GM12874 (cell line): ENCODE measurements around the gene ANKH.

Experiments
- TF ChIP-seq, protein P1 (sequence below): IDR thresholded peaks from 2 replicates; pipeline ENCODE4 v1.5.1; 2011; ENCODE audit warnings: low read depth, mild to moderate bottlenecking, control low read depth, low read length, moderate library complexity; ENCODE audit not compliant: insufficient read depth

The ANKH gene

GRCh38 chr5:14720236-14720923 is 151.2 kb downstream of the ANKH start:
- TF ChIP-seq, protein P1, sequence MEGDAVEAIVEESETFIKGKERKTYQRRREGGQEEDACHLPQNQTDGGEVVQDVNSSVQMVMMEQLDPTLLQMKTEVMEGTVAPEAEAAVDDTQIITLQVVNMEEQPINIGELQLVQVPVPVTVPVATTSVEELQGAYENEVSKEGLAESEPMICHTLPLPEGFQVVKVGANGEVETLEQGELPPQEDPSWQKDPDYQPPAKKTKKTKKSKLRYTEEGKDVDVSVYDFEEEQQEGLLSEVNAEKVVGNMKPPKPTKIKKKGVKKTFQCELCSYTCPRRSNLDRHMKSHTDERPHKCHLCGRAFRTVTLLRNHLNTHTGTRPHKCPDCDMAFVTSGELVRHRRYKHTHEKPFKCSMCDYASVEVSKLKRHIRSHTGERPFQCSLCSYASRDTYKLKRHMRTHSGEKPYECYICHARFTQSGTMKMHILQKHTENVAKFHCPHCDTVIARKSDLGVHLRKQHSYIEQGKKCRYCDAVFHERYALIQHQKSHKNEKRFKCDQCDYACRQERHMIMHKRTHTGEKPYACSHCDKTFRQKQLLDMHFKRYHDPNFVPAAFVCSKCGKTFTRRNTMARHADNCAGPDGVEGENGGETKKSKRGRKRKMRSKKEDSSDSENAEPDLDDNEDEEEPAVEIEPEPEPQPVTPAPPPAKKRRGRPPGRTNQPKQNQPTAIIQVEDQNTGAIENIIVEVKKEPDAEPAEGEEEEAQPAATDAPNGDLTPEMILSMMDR: no peak

GRCh38 chr5:14718778-14719177 is 152.8 kb downstream of the ANKH start:
- TF ChIP-seq, protein P1: no peak

DNA sequence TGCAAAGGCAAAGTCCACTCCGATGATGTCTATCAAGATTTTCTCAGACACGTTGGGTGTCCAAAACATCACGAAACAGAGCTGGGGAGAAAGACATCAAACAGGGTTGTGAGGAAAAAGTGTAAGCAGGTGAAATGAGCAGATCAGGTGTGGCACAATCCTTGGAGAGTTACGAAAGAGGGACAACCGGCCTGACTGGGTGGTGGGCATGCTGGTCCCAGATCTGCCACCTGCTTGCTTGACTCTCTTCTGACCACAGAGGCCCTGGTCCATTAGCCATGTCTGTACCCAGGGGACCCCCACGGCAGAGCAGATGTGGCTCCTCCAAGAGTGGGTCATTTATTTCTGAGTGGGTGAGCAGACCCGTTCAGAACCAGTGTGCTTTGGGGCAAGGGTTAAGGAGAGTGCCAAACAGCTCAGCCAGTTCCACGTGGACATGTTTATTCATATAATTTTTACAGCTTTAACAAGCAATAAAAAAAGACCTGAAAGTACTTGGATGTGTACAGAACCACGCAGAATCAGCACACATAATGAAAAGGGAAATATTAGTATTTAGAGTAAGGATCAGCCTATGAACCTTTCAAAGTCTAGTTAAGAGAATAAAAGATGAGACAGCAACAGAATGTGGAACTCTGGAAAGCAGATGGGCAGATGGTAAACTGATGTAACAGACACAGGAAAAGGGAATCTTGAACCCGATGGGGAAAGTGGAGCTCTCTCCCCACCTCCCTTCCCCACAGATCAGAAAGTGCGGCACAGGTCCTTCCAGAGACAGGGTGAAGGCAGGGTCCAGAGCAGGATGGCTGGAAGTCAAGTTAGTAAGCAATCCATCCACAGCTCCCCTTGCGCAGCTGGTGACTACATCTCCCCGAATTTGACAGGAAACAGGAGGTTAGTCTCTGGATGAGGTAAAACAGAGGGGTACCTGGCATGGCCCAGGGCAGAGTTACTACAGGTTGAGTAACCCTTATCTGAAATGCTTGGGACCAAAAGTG is 154.5 kb downstream of the ANKH start:
- TF ChIP-seq, protein P1: no peak

DNA sequence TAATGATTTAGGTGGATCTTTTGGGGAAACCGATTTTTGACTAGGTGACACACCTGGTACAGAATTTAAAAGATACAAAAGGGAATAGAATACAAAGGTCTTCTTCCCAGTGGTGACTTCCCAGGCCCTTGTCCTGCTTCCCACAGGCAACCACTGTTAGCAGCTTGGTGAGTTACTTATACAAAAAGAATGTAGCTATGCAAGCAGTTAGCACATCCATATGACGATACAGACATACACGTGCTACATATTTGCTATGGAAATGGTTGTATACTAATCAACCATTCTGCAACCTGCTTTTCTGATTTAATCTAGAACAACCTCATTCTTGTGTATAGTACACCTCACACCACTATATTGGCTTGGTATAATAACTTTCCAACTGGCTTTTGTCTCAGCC is 156.1 kb downstream of the ANKH start:
- TF ChIP-seq, protein P1: no peak

DNA sequence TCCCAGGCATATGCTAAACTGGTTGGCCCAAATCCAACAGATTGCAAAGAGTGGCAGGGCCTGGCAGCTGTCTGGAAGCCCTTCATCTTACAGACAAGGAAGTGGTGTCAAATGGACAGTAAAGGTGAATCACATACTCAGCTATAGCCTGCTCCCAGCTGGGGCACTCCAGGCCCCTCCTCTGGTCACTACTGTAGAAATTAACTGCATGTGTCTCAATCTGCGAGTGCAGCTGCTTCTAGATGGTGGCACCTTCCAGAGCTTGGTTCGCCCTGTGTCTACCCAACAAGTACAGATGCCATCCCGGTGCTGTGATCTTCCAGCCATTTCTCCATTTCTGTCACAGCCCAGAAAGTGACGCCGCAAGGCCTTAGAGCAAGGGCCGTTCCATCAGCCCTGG is 156.9 kb downstream of the ANKH start:
- TF ChIP-seq, protein P1: no peak

GRCh38 chr5:14713476-14714390 is 157.8 kb downstream of the ANKH start:
- TF ChIP-seq, protein P1: no peak
